Kidney epithelial cell (primary cell): ENCODE measurements around the gene ADRA2C. TPM values are rescaled to one million over a fixed set of nuclear protein-coding genes. Genes with fewer than 3 reads are reported as not detected.

ENCODE experiments used
- DNase-seq: peaks from one replicate; pipeline ENCODE4 v3.0.0-alpha.2; 2010; ENCODE audit warnings: low read depth
- H3K27me3 ChIP-seq: 2 replicates; pipeline ENCODE4 v1.6.0; 2011; ENCODE audit warnings: low read length; ENCODE audit not compliant: control insufficient read depth, insufficient read depth
- H3K36me3 ChIP-seq: 2 replicates; pipeline ENCODE4 v1.5.1; 2011; ENCODE audit warnings: low read length; ENCODE audit not compliant: control insufficient read depth, insufficient read depth
- H3K4me3 ChIP-seq: 2 replicates; pipeline ENCODE4 v1.5.1; 2011; ENCODE audit warnings: low read depth, mild to moderate bottlenecking, control low read depth, low read length
- CTCF ChIP-seq: IDR thresholded peaks from 2 replicates; pipeline ENCODE4 v1.5.1; 2011; ENCODE audit warnings: mild to moderate bottlenecking, moderate library complexity, low read length, control low read depth, inconsistent platforms; ENCODE audit not compliant: insufficient read depth, poor library complexity, severe bottlenecking
- total RNA-seq: library from RNA; depleted of rRNA; stranded (reverse); fragments of >200 nt; gene quantifications from 2 replicates; pipeline ENCODE4 v1.2.3, GENCODE V29; 2015

Gene ADRA2C
- 1.0 and 2.8 TPM in 2 replicates for total RNA-seq

- Histone ChIP-seq H3K36me3 (no peaks in the 10 kb centered on the region), H3K27me3 (peaks cover 57% of the 10 kb centered on the region), H3K4me3 (peak within 1 kb of the TSS; percentile 13)
- TF ChIP-seq CTCF: no peak
- no peak for DNase-seq
Measured at GRCh38 chr4:3766036-3766784, at the start of gene ADRA2C. TSS of gene ADRA2C (plus strand) at chr4:3766385. CDS start at chr4:3766607, 222 bp downstream.

DNA sequence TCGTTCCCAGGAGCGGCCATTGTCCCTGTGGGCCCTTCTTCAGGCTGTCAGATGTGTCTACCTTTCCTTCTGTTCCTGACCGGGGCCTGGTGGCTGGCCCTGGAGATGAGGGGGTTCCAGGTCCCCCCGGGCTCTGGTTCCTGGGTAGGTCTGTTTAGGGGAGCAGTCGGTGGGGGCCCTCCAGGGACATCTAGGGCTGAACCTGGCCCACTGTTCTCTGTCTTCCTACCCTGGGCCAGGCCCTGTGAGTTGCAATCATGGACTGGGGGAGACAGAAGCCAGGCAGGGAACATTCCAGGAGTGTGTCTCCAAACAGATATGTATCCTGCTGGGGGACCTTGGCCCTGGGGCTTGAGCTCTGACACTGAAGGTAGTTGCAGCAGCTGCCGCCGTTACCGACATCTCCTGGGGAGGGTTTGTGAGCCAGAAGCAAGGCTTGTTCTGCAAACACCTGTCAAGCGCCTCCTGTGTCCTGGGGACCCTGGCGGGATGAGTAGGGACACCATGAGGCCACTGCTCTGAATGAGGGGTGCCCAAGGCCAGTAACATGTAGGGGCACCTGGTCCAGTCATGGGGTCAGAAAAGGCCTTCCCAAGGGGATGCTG lies 49.5 kb upstream of the ADRA2C start:
- no peak overlapping the region for H3K4me3 ChIP-seq
- H3K36me3 ChIP-seq: no peaks in the 10 kb centered on the region
- no peak for TF ChIP-seq CTCF
- H3K27me3 ChIP-seq: peaks cover 6% of the 10 kb centered on the region
- no peak for DNase-seq

DNA sequence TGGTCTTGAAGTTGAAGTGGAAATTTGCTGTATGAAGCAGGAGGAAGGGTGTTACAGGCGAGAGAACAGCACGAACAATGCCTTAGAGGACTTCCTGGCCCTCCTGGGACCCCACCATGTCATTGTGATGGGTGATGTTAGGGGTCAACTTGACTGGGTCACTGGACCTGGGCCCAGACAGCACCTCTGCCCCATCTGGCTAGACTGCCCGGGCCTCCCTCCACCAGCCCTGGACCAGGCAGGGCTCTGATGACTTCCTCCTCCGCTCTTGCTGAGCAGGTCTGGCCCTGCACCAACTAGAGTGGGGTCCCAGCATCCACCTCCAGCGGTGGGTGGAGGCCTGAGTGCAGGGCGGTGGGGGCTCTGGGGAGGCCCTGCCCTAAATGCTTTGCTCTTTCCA lies 48.9 kb upstream of the ADRA2C start:
- Histone ChIP-seq H3K27me3 (peaks cover 6% of the 10 kb centered on the region), H3K4me3 (no peak overlapping the region), H3K36me3 (no peaks in the 10 kb centered on the region)
- no peak for TF ChIP-seq CTCF
- no peak for DNase-seq

- no peak for TF ChIP-seq CTCF
- peaks cover 8% of the 10 kb centered on the region for H3K27me3 ChIP-seq
- DNase-seq: no peak
Measured at GRCh38 chr4:3718462-3718861, 47.7 kb upstream of the ADRA2C start.

GRCh38 chr4:3719191-3719590 lies 47.0 kb upstream of the ADRA2C start:
- Histone ChIP-seq H3K36me3 (no peaks in the 10 kb centered on the region), H3K27me3 (peaks cover 15% of the 10 kb centered on the region), H3K4me3 (no peak overlapping the region)
- DNase-seq: no peak
- TF ChIP-seq CTCF: no peak

More at GRCh38 chr4:3718462-3718861, 47.7 kb upstream of the ADRA2C start:
- no peak overlapping the region for H3K4me3 ChIP-seq
- no peaks in the 10 kb centered on the region for H3K36me3 ChIP-seq
